Testis (tissue), 2 donors: ENCODE results near the gene ERBB2.

Experiments used
- CTCF ChIP-seq, 3 experiments: fragments of 450-650 bp in 2 of 3; fragments of 200-600 bp in 1 of 3; sonication (generic) in 1 of 3; IDR thresholded peaks; one replicate each; pipeline ENCODE4 v1.5.1; 2016 to 2019; ENCODE audit warnings: antibody characterized with exemption in 3 of 3, mild to moderate bottlenecking in 2 of 3, moderate library complexity in 1 of 3
- POLR2A ChIP-seq: fragments of 450-650 bp; IDR thresholded peaks from one replicate; pipeline ENCODE4 v1.6.1; 2017; ENCODE audit warnings: antibody characterized with exemption, mild to moderate bottlenecking, moderate library complexity

DNA sequence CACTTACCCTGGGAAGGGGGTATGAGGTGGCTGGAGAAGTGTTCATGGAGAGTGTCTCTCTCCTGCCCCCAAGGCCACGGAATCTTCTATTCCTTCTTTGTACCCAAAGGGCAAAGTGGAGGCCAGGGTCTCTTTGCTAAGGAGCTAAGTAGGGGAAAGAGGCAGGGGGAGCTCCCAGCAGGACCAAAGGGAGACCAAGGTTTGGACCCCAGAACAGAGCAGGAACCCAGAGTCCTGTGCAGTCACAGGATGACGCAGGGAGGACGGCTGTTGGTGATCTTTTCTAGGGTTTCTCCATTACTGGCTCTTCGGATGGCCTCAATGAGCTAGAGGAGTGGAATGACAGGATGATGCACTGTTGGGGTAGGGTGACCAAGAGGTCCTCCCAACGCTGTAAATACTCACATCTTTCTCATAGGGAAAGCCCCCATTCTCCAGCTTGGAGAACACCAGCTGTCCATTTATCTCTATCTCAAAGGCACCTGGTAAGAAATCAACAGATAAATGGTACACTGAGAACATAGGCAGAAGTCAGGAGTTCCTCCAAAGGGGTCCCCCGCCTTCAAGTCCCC, 29.5 kb downstream of the ERBB2 start:
- TF ChIP-seq CTCF (IDR thresholded peaks at IDR 0.05), result no peak
- TF ChIP-seq POLR2A, result no peak
